HG03521 (cell line): ENCODE results near the gene MYO5A.
"Not testable (repeated sequence)": the region's sequence is repeated elsewhere in the genome, so short reads cannot be mapped to it uniquely, and the experiment has no call there.

Source experiments
- ATAC-seq: cut with Tn5 transposase; IDR thresholded peaks from one replicate; pipeline ENCODE4 v1.9.1; 2021; ENCODE audit warnings: mild to moderate bottlenecking, moderate library complexity; ENCODE audit not compliant: unreplicated experiment

Gene MYO5A

DNA sequence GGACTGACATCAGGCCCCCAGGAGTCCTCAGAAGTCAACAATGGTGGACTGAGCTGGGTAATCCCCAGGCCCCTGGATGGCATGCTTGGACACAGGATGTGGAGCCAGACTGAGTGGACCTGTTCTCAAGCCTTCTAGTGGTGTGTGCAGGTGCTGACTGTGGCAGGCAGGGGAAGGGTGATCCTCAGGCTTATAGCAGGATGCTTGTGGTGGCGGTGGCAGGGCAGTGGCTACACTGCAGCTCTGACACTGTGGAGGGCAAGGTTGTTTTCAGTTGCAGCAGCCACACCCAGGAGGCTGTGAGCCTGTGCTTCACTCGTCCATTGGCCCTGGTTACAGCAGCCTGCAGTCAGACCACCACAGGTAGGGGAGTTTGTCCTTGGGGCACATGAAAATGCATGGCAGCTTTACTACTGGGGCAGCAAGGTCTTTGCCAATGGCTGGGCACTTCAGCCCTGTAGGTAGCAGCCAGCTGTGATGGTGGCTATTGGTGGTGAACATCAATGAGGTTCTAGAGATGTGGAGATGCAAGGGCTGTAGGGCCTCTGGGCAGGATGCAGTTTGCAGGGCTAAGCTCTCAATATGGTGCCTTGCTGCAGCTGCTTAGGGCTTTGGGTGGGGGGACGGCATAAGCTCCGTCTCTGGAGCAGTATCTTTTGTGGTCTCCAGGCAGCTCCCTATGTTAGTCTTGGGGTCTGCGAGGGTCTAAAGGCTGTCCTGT lies 17.5 kb upstream of the MYO5A start:
- no peak for ATAC-seq

- ATAC-seq: no peak
Observed at GRCh38 chr15:52540374-52541012, 11.8 kb upstream of the MYO5A start.

- ATAC-seq: no peak
Observed at GRCh38 chr15:52537459-52537858, 8.8 kb upstream of the MYO5A start.

DNA sequence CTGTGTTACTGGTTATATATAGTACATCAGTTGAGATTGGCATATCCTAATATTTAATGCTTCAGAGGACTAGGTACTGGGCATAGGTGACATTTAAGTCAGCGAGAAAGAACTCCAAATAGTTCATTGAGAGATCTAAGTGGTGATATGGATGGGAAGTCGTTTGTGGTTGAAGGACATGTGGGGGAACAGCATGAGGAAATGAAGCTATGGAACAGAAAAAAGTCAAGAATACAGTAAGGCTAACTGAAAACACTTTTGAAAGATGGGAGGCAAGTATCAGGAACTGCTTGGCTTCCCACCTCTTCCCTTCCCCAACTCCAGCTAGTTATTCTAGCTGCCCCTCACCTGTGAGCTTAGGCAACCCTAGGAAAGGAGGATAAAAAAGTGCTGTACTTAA lies 3.7 kb upstream of the MYO5A start:
- no peak for ATAC-seq

DNA sequence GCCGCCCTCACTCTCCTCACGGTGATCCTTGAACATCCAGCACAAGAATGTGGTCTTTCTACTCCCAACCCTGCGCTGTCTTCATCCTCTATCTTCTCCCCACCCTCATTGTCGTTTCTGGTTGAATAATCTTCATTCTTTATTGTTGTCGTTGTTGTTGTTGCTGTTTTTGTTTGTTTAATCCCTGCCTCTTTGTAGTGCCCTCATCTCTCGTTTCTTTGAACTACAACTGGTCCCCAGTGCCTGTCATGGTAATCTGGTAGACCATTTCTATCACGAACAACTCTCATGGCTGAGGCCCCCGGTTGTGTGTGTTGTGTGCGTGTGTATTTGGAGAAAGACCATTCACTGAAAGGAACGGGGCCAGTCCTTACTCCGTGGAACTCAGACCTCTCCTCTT lies 1.3 kb upstream of the MYO5A start:
- ATAC-seq: no peak

DNA sequence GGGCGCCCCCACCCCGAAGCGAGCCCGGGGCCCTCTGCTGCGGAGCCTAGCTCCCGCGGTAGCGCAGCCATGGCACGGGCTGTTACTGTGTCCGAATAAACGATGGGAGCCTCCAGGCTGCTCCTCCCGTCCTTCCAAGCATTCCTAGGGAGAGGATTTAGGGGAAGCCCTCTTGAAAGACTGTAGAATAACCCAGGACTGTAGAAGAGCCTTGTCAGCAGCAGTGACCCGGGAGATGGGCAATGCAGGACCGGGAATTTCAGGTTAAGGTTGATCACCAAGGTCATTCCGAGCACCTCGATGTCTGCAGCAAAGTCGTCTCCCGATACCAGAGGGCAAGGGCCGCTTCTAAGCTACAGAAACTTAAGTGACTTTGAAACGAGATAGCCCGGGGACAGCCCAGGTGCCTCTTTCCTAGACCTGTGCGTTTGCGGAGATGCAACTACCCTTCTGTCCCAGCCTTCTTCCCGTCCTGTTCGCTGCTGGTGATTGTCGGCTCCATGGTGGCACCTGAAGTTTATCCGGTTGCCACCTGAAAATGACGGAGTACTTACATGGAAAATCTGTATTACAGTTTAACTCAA lies 753 bp upstream of the MYO5A start:
- no peak for ATAC-seq

DNA sequence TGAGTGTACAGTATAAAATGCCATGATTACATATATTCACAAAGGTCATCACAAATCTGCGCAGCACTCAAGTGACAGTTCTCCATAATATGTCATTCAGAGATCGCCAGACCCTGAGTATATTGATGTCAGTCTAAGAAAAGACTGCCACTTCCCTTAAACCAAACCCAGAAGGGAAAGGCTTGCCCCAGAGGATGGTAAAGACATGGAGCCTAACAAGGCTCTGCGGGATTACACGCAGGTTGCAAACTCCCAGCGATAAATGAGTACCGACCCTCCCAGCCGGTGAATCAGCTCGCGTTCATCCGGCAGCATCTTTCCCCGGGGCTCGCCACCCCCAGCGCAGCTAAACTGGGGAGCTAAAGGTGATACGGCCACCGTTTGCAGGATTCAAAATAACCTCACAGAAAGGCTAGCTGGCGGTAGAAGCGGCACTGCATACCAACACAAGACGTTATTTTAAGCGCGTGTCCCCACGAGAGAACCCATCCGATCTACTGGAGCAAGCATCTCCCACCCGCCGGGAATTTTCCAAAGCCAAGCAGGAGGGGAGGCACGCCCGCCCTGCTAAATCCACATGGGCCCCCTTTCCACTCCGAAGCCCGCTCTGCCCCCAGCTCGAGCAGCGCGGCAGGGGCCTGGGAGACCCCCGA lies 643 bp downstream of the MYO5A start:
- ATAC-seq: no peak

DNA sequence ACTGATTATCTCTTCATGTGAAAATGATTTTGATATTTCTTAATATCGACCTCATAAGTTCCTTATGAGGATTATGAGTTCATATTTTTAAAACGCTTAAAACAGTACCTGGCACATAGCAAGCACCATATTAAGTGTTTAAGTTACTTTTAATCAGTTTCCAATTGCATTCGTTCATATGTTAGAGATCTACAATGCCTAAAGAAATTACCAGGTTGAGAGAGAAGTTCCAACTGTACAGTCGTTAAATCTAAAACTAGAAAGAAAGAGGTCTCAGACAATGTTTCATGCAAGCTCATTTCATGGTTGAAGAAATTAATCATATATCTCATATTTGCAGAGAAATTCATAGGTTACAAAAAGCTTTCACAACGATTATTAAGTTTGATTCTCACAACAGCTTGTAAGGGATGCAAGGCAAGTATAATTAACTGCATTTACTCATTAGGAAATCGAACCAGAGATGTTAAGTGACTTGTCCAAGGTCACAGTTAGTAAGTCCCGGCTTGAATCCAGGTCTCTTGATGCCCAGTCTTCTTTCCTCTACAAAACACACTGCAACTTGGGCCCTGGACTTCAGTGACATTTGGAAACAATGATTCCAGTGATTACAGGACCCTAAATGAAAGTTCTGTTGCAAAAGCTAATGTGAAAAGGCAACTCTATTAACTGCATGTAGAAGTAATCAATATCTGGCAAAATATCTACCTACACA lies 1.3 kb downstream of the MYO5A start:
- no peak for ATAC-seq

- ATAC-seq: no peak
Observed at GRCh38 chr15:52524223-52525136, 4.2 kb downstream of the MYO5A start.

GRCh38 chr15:52523647-52524046 lies 5.0 kb downstream of the MYO5A start:
- no peak for ATAC-seq

DNA sequence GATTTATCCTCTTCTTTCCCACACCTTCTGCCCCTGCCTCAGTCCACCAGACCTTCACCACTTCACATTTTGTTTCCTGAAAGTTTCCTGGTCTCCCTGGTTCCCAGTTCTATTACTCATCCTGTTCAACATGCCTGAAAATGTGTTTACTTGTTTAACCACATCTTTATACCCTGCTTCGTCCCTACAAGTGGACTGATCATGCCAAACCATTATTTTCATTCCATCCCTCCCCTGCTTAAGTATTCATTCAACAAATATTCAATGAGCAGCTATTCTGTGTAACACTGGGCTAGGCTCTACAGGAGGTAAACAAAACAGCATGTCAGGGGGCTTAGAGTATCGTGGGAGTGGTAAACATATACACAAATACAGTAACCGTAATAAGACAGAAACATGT lies 5.5 kb downstream of the MYO5A start:
- ATAC-seq: no peak

- no peak for ATAC-seq
Observed at GRCh38 chr15:52521682-52522081, 7.0 kb downstream of the MYO5A start.

GRCh38 chr15:52520421-52520820 lies 8.3 kb downstream of the MYO5A start:
- ATAC-seq: no peak

GRCh38 chr15:52518487-52519371 lies 10.0 kb downstream of the MYO5A start:
- ATAC-seq: no peak

DNA sequence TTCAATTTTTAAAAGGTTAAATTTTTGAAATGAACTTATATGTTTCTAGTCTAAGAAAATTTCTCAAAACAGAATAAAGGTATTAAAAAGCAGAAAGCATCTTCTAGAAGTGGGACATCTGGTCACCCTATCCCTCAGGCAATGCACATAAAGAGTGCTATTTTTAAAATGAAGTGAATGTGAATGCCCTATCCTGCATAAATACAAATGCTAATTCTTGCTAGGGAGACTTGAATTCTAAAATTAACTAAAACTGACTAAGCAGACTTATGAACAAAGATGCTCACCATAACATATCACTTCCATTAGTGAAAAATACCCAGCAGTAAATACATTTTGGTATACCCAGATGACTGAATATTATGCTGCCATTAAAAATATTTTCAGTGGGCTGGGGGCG lies 11.7 kb downstream of the MYO5A start:
- no peak for ATAC-seq

DNA sequence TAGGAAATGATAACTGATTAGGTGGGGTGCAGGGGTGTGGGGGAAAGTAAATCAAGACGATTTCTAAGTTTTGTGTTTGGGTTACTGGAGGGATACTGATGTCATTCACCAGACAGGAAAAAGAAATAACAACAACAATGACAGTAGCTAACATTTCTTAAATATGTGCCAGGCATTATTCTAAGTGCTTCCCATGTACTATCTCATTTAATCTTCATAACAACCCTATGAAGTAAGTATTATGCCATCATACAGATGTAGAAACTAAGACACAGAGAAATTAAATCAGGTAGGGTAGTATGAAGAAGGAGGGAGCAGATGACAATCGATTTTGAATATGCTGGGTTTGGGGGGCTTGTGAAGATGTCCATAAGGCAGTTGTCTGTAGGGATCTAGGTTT lies 13.3 kb downstream of the MYO5A start:
- no peak for ATAC-seq

- no peak for ATAC-seq
Observed at GRCh38 chr15:52514482-52514881, 14.2 kb downstream of the MYO5A start.

DNA sequence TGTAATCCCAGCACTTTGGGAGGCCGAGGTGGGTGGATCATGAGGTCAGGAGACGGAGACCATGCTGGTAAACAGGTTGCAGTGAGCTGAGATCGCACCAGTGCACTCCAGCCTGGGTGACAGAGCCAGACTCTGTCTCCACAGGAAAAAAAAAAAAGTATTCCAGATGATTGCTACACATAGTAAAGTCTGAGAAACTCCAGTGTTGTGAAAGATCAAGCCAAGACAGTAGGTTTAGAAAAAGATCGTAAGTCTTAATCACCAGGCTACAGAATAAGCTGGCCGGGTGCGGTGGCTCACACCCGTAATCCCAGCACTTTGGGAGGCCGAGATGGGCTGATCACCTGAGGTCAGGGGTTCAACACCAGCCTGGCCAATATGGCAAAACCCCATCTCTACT lies 15.8 kb downstream of the MYO5A start:
- not testable (repeated sequence) for ATAC-seq

GRCh38 chr15:52511084-52511483 lies 17.6 kb downstream of the MYO5A start:
- no peak for ATAC-seq
